Dedifferentiated amniotic fluid mesenchymal stem cell (primary cell): ENCODE results near the gene RASAL3.

Source experiments
- DNase-seq: peaks from one replicate; pipeline ENCODE4 v3.0.0-alpha.2; 2016; ENCODE audit errors: extremely low spot score

Gene RASAL3

GRCh38 chr19:15449620-15450527 lies 14.5 kb downstream of the RASAL3 start, which contains the start of gene WIZ:
WIZ (minus strand) TSS chr19:15449956; CDS start chr19:15448307, 1,649 bp downstream.
- peak; percentile 39 for DNase-seq

GRCh38 chr19:15448778-15449619 lies 15.3 kb downstream of the RASAL3 start:
- DNase-seq = no peak

DNA sequence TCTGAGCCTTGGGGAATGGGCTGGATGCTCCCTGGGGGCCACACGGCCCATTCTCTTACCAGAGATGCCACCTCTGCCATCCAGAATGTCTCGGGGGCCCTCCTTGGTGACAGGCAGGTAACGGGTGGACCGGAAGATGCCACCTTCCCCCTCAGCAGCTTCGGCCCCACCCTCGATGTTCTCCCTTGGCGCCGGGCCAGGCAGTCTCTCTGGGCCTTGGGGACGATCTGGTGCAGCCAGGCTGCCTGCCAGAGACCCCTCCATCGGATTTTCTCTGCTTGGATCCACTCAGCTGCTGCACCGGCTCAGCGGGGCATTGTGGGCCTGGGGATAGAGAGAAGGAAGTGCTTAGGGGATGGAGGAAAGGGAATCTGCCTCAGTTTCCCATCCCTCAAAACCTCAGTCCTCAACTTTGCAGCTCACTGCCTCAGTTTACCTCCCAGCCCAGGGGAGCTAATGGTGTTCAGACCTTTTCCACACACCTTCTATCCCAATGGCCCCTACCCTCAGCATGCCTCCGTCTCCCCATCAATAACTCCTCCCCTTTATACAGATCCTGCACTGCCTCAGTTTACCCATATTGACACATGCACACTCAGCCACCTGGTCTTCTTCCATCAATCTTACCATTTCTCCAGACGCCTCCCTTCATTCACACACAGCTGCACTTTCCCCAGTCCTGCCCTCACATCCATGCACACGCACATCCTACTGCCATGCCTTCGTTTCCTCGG lies 16.1 kb downstream of the RASAL3 start:
- DNase-seq = no peak

- no peak for DNase-seq
These were observed 17.3 kb downstream of the RASAL3 start for GRCh38 chr19:15447057-15447456.

- no peak for DNase-seq
These were observed 18.5 kb downstream of the RASAL3 start for GRCh38 chr19:15445807-15446376.

GRCh38 chr19:15445227-15445605 lies 19.1 kb downstream of the RASAL3 start:
- no peak for DNase-seq

GRCh38 chr19:15444505-15445226 lies 19.7 kb downstream of the RASAL3 start:
- DNase-seq = no peak

DNA sequence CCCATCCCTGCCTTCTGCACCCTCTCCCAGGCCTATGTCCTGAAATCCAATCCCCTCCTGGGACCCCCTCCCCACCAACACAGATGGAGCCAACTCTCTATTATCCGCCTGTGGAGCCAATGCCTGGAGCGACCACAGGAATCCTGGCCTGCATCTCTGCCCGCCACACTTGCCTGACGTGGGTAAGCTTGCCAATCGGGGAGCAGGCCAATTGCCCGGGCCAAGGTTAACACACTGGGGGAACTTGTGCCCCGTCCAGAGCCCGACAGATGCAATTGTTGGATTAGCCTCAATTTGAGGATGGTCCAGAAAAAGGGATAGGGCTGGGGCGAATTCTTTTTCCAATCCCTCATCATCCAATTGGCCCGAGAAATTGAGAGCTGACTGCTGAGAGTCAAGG lies 20.5 kb downstream of the RASAL3 start:
- DNase-seq = no peak

- DNase-seq = no peak
These were observed 21.0 kb downstream of the RASAL3 start for GRCh38 chr19:15443325-15443724.

DNA sequence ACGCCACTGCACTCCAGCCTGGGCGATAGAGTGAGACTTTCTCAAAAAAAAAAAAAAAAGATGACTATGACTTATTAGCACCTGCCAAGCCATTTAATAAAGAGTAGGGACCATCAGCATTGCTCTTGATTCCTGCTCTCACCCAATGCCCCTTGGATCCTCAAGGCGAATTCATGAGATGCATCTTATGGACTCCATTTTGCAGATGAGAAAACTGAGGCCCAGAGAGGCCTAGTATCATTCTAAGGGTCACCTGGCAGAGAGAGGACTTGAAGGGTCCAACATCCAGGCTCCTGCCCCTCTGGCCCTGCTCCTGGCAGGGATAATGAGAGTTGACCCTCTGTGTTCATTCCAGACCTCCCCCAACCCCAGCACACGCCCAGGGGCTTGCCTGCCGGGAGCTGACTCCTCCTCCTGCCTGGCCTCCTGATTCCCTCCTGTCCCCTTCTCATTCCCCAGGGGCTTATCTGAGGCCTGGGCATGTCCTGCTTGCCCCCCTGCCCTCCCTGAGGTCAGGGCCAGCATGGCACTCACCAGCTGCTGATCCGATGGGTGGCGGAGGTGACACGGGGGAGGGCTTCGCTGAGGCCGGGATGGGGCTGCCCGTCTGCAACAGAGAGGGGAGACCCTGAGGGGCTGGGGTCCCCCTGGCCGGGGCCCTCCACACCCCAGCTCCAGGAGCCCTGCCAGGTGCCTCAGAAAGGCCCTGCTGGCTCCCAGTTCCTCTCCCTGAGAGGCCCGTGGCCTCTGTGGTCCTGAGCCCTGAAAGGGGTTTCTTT lies 22.0 kb downstream of the RASAL3 start:
- no peak for DNase-seq

GRCh38 chr19:15441317-15441716 lies 23.0 kb downstream of the RASAL3 start:
- no peak for DNase-seq

GRCh38 chr19:15439821-15440641 lies 24.3 kb downstream of the RASAL3 start:
- DNase-seq = no peak

GRCh38 chr19:15439078-15439799 lies 25.1 kb downstream of the RASAL3 start:
- no peak for DNase-seq

DNA sequence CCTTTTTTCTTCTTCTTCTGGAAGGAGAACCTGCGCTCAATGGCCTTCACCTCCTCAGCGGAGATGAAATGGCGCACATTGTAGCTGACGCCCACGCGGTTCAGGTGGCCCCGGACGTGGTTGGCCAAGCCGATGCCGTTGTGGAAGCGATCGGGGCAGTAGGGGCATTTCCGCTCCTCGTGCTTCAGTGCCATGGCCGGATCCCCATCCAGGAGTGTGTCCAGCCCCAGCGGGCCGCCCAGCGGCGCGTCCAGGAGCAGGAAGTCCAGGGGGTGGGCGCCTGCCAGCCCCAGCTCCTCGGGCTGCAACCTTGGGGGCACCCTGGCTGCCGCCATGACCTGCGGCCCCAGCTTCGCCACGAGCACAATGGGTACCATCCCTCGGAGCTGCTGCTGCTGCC lies 25.8 kb downstream of the RASAL3 start:
- DNase-seq = no peak

GRCh38 chr19:15438124-15438496 lies 26.2 kb downstream of the RASAL3 start:
- DNase-seq = no peak

- DNase-seq = no peak
These were observed 26.8 kb downstream of the RASAL3 start for GRCh38 chr19:15437355-15438123.

DNA sequence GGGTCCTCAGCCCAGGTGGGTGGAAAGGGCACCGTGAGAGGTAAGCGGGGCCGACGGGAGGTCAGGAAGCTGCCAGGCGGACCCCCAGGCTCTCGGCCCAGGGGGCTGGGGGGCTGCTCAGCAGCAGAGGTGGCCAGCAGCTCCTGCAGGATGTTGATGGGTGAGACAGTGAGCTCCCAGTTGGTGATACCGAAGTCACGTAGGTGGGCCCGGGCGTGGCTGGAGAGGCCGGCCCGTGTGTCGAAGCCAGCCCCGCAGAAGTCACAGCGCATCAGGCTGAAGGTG lies 27.6 kb downstream of the RASAL3 start:
- no peak for DNase-seq
